GM12878 (cell line): ENCODE results near the gene OR51E2. TPM values are rescaled to one million over a fixed set of nuclear protein-coding genes. Genes with fewer than 3 reads are reported as not detected.

Source experiments
- ATAC-seq: fragments of 200-7000 bp; cut with Tn5 transposase; 3 replicates; pipeline ENCODE4 v1.9.1; 2020; ENCODE audit warnings: mild to moderate bottlenecking, moderate library complexity
- BruUV-seq: library from RNA; stranded (reverse); fragments of 400-500 nt; replicated peaks from 2 replicates; lab custom pipeline; 2021; lab: Mats Ljungman, UMichigan
- CTCF ChIA-PET: fragments of 300-600 bp; sonication (Branson Sonifier 250); formaldehyde crosslinking; extraction: SDS; loops from one replicate; lab custom pipeline; 2021; ENCODE audit warnings: inconsistent platforms; lab: Yijun Ruan, JAX
- POLR2A ChIA-PET: fragments of 350-600 bp; formaldehyde crosslinking; extraction: SDS; loops from one replicate; lab custom pipeline; 2021; ENCODE audit warnings: inconsistent platforms; lab: Charles Lee
- RAD21 ChIA-PET: fragments of 300-600 bp; sonication (Branson Sonifier 250); formaldehyde crosslinking; loops from one replicate; lab custom pipeline; 2023; ENCODE audit warnings: antibody characterized with exemption; ENCODE audit not compliant: unreplicated experiment; lab: Charles Lee
- SMC1A ChIA-PET: fragments of 300-600 bp; sonication (Branson Sonifier 250); formaldehyde crosslinking; loops from one replicate; lab custom pipeline; 2023; ENCODE audit not compliant: unreplicated experiment, uncharacterized antibody; lab: Charles Lee
- DNase-seq: peaks from one replicate; pipeline ENCODE4 v3.0.0-alpha.2; 2011; ENCODE audit warnings: low read depth, low spot score
- FAIRE-seq: peaks from 3 replicates; lab custom pipeline; 2011; peaks lifted over from hg19 to GRCh38; lab: Jason Lieb, UNC
- H2AFZ ChIP-seq: 2 replicates; pipeline ENCODE4 v1.6.0; 2011; ENCODE audit warnings: low read depth, low read length, control low read depth; ENCODE audit not compliant: control insufficient read depth
- H3K27ac ChIP-seq: 2 replicates; pipeline ENCODE4 v1.5.1; 2011; ENCODE audit warnings: control low read depth; ENCODE audit not compliant: control insufficient read depth, insufficient read depth
- H3K27me3 ChIP-seq, 2 experiments: replicated peaks in 1 of 2; 2 replicates each; pipeline versions ENCODE4 v1.6.0 to v1.6.1; 2011; ENCODE audit warnings: low read length in 1 of 2; ENCODE audit not compliant: control insufficient read depth in 2 of 2, insufficient read depth in 2 of 2
- H3K36me3 ChIP-seq, 2 experiments: 2 replicates each; pipeline ENCODE4 v1.5.1; 2011; ENCODE audit warnings: low read length in 1 of 2; ENCODE audit not compliant: control insufficient read depth in 2 of 2, insufficient read depth in 2 of 2
- H3K4me1 ChIP-seq: 2 replicates; pipeline ENCODE4 v1.6.1; 2011; ENCODE audit warnings: mild to moderate bottlenecking, low read length, moderate library complexity, mixed read lengths; ENCODE audit not compliant: control insufficient read depth, insufficient read depth
- H3K4me2 ChIP-seq: 2 replicates; pipeline ENCODE4 v1.6.0; 2011; ENCODE audit warnings: control low read depth; ENCODE audit not compliant: control insufficient read depth, insufficient read depth
- H3K4me3 ChIP-seq: fragments of 200-600 bp; sonication (generic); 2 replicates; pipeline ENCODE4 v1.5.1; 2016
- H3K79me2 ChIP-seq: 2 replicates; pipeline ENCODE4 v1.6.0; 2011; ENCODE audit warnings: low read length; ENCODE audit not compliant: control insufficient read depth, insufficient read depth
- H3K9ac ChIP-seq: 2 replicates; pipeline ENCODE4 v1.8.0; 2011; ENCODE audit warnings: low read length, control low read depth, mixed read lengths; ENCODE audit not compliant: control insufficient read depth, insufficient read depth
- H3K9me3 ChIP-seq: replicated peaks from 3 replicates; pipeline ENCODE4 v1.5.1; 2011; ENCODE audit warnings: mild to moderate bottlenecking, low read length; ENCODE audit not compliant: control insufficient read depth, insufficient read depth
- H4K20me1 ChIP-seq: 2 replicates; pipeline ENCODE4 v1.6.0; 2011; ENCODE audit not compliant: control insufficient read depth, insufficient read depth
- ASH2L ChIP-seq: fragments of 300-600, 200-600 bp; sonication (generic); IDR thresholded peaks from 2 replicates; pipeline ENCODE4 v1.6.1; 2017; ENCODE audit warnings: low read depth, mild to moderate bottlenecking, borderline replicate concordance
- CBFB ChIP-seq: IDR thresholded peaks from 2 replicates; pipeline ENCODE4 v1.6.1; 2016; ENCODE audit warnings: antibody characterized with exemption, low read depth
- CHD2 ChIP-seq: IDR thresholded peaks from 2 replicates; pipeline ENCODE4 v1.6.1; 2011; ENCODE audit warnings: low read depth, low read length, improper control_type of control experiment, borderline replicate concordance
- HDAC2 ChIP-seq: fragments of 200-600 bp; sonication (generic); IDR thresholded peaks from 2 replicates; pipeline ENCODE4 v1.6.1; 2017
- NFXL1 ChIP-seq: fragments of 450-650 bp; IDR thresholded peaks from 2 replicates; pipeline ENCODE4 v1.6.1; 2017; ENCODE audit warnings: antibody characterized with exemption, mild to moderate bottlenecking, borderline replicate concordance
- PKNOX1 ChIP-seq: fragments of 450-650 bp; IDR thresholded peaks from 2 replicates; pipeline ENCODE4 v1.6.1; 2016; ENCODE audit warnings: mild to moderate bottlenecking
- POLR2AphosphoS5 ChIP-seq: IDR thresholded peaks from 2 replicates; pipeline ENCODE4 v1.6.1; 2011; ENCODE audit warnings: mild to moderate bottlenecking, low read length, inconsistent platforms
- RUNX3 ChIP-seq: IDR thresholded peaks from 2 replicates; pipeline ENCODE4 v1.6.1; 2012; ENCODE audit warnings: low read length, inconsistent platforms
- SUPT20H ChIP-seq: IDR thresholded peaks from 2 replicates; pipeline ENCODE4 v1.6.1; 2011; ENCODE audit warnings: low read depth, mild to moderate bottlenecking, low read length, moderate library complexity, borderline replicate concordance; ENCODE audit not compliant: control insufficient read depth
- ZBED1 ChIP-seq: IDR thresholded peaks from 2 replicates; pipeline ENCODE4 v1.6.1; 2016; ENCODE audit warnings: borderline replicate concordance
- WGBS: methylation state at CpG from one replicate; pipeline ENCODE4 v1.1.6; 2016; ENCODE audit warnings: low lambda C conversion rate; ENCODE audit not compliant: insufficient replicate concordance, insufficient coverage; ENCODE audit errors: missing lambda C conversion rate; 5-methylcytosine and 5-hydroxymethylcytosine counted together
- in situ Hi-C: fragments of 300-500 bp; cut with MboI; formaldehyde crosslinking; loops from 9 replicates; pipeline ENCODE4 v1.14.3; 2018; ENCODE audit warnings: mixed read lengths
- intact Hi-C: fragments of 100-400 bp; cut with micrococcal nuclease; formaldehyde crosslinking; loops from one replicate; pipeline ENCODE4 v1.14.2; 2022; ENCODE audit not compliant: unreplicated experiment
- polyA plus RNA-seq, 11 experiments: library from polyadenylated mRNA; depleted of rRNA in 4 of 11; unstranded in 6 of 11; stranded (reverse) in 5 of 11; fragments of >200 nt; fragmentation: Nextera tagmentation in 4 of 11; fragmentation: Illumina TruSeq in 1 of 11; extraction: Ambion mirVana in 4 of 11; extraction: Trizol in 1 of 11; gene quantifications; 1 replicate in 1 of 11; 2 replicates in 10 of 11; pipeline versions ENCODE4 v1.2.1 to v1.2.3, GENCODE V29; 2011 to 2016; ENCODE audit warnings: inconsistent platforms in 2 of 11, missing spikeins in 2 of 11, low read depth in 1 of 11
- total RNA-seq, 4 experiments: library from RNA; depleted of rRNA in 3 of 4; stranded (reverse); fragments of >200 nt in 3 of 4; fragmentation: Illumina TruSeq in 1 of 4; extraction: Trizol in 1 of 4; gene quantifications; 2 replicates each; pipeline versions ENCODE4 v1.2.1 to v1.2.3, GENCODE V29; 2013 to 2021
- TF ChIP-seq, protein P1 (sequence below): fragments of 450-650 bp; formaldehyde crosslinking; IDR thresholded peaks from 2 replicates; pipeline ENCODE4 v1.5.0; 2022; ENCODE audit warnings: mild to moderate bottlenecking, missing genetic modification characterization

The OR51E2 gene
- total and polyA plus RNA-seq, 10 of the 15 experiments (the other 5 are each of a cell fraction or from before 2014, with no cell fraction given): not detected

GRCh38 chr11:4677948-4678347, 19.7 kb downstream of the OR51E2 start:
- no peak overlapping the region for H3K9ac ChIP-seq
- ChIA-PET RAD21 (no interaction called here), POLR2A (no interaction called here), SMC1A (no interaction called here), CTCF (no interaction called here)
- no peak for TF ChIP-seq SUPT20H
- no peak for TF ChIP-seq CBFB
- TF ChIP-seq HDAC2: no peak
- TF ChIP-seq, protein P1, sequence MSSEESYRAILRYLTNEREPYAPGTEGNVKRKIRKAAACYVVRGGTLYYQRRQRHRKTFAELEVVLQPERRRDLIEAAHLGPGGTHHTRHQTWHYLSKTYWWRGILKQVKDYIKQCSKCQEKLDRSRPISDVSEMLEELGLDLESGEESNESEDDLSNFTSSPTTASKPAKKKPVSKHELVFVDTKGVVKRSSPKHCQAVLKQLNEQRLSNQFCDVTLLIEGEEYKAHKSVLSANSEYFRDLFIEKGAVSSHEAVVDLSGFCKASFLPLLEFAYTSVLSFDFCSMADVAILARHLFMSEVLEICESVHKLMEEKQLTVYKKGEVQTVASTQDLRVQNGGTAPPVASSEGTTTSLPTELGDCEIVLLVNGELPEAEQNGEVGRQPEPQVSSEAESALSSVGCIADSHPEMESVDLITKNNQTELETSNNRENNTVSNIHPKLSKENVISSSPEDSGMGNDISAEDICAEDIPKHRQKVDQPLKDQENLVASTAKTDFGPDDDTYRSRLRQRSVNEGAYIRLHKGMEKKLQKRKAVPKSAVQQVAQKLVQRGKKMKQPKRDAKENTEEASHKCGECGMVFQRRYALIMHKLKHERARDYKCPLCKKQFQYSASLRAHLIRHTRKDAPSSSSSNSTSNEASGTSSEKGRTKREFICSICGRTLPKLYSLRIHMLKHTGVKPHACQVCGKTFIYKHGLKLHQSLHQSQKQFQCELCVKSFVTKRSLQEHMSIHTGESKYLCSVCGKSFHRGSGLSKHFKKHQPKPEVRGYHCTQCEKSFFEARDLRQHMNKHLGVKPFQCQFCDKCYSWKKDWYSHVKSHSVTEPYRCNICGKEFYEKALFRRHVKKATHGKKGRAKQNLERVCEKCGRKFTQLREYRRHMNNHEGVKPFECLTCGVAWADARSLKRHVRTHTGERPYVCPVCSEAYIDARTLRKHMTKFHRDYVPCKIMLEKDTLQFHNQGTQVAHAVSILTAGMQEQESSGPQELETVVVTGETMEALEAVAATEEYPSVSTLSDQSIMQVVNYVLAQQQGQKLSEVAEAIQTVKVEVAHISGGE (CRISPR knock-in tag): no peak
- FAIRE-seq (no peak), DNase-seq (no peak), ATAC-seq (no peak)
- no peak overlapping the region for H3K27ac ChIP-seq
- H3K27me3 ChIP-seq: no peaks in the 10 kb centered on the region
- H3K9me3 ChIP-seq: no peaks in the 10 kb centered on the region
- H4K20me1 ChIP-seq: no peaks in the 10 kb centered on the region
- H3K79me2 ChIP-seq: no peaks in the 10 kb centered on the region
- in situ Hi-C loops (no loop called here), intact Hi-C loops (no loop called here)
- H2AFZ ChIP-seq: no peak overlapping the region
- H3K36me3 ChIP-seq: no peaks in the 10 kb centered on the region; a peak in 1 of 4 replicates
- no TSS peak for BruUV-seq
- no peak overlapping the region for H3K4me3 ChIP-seq
- H3K4me2 ChIP-seq: no peak overlapping the region
- WGBS: 27% methylated on average over 2 of the region's 2 CpGs
- no peaks in the 10 kb centered on the region for H3K4me1 ChIP-seq

DNA sequence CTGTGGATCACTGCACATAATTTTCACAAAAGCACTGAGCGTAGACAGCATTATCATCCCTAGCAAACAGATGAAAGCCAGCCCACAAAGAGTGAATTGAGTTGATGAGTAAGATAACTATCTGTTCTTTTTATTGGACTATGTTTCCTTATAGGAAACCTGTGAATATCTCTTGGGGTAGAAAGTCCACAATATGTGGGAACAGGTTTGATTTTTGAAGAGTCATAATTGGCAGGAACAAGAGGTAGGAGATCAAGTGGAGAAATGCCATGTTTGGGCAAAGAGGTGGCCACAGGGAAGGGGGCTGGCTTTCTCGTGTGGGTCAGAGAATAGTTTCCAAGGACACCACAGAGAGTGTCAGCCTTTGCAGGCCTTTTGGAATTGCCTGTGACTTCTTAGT, 23.9 kb downstream of the OR51E2 start:
- no peak overlapping the region for H3K9ac ChIP-seq
- in situ Hi-C loops: no loop called here
- H3K27me3 ChIP-seq: no peaks in the 10 kb centered on the region
- ATAC-seq: no peak
- DNase-seq: no peak
- H3K36me3 ChIP-seq: no peaks in the 10 kb centered on the region
- no peak overlapping the region for H3K4me3 ChIP-seq
- H3K9me3 ChIP-seq: no peaks in the 10 kb centered on the region
- CTCF ChIA-PET: no interaction called here
- 38% methylated on average over 2 of the region's 2 CpGs for WGBS
- H3K27ac ChIP-seq: no peak overlapping the region
- SMC1A ChIA-PET: no interaction called here
- POLR2A ChIA-PET: no interaction called here
- H3K79me2 ChIP-seq: no peaks in the 10 kb centered on the region
- H3K4me1 ChIP-seq: no peaks in the 10 kb centered on the region
- no peak overlapping the region for H2AFZ ChIP-seq
- no peak overlapping the region for H3K4me2 ChIP-seq
- RAD21 ChIA-PET: no interaction called here
- no peak for TF ChIP-seq ZBED1
- TF ChIP-seq ASH2L: no peak
- TF ChIP-seq POLR2AphosphoS5: no peak
- no peak for TF ChIP-seq PKNOX1
- no peak for TF ChIP-seq CHD2
- TF ChIP-seq NFXL1: no peak
- TF ChIP-seq RUNX3: no peak
- intact Hi-C loops: no loop called here
- no peaks in the 10 kb centered on the region for H4K20me1 ChIP-seq
- FAIRE-seq: no peak
- no TSS peak for BruUV-seq
